H9 (cell line): Measurements from ENCODE around the gene CFAP97D1. TPM values are rescaled to one million over a fixed set of nuclear protein-coding genes. Genes with fewer than 3 reads are reported as not detected.

Experiments used
- DNase-seq: peaks from one replicate; pipeline ENCODE4 v3.0.0-alpha.2; 2017
- H2AFZ ChIP-seq: one replicate; pipeline ENCODE4 v1.6.1; 2013; ENCODE audit warnings: mild to moderate bottlenecking, low read length, control low read depth, moderate library complexity
- H2AK5ac ChIP-seq: 2 replicates; pipeline ENCODE4 v1.6.1; 2013; ENCODE audit warnings: low read length, control low read depth, mixed read lengths; ENCODE audit not compliant: insufficient read length
- H2BK120ac ChIP-seq: one replicate; pipeline ENCODE4 v1.6.1; 2013; ENCODE audit warnings: low read depth, mild to moderate bottlenecking, low read length, control low read depth, inconsistent platforms; ENCODE audit not compliant: poor library complexity, severe bottlenecking
- H2BK12ac ChIP-seq: 2 replicates; pipeline ENCODE4 v1.6.1; 2013; ENCODE audit warnings: low read length, control low read depth, mixed read lengths, low read depth; ENCODE audit not compliant: insufficient read length
- H2BK15ac ChIP-seq: 2 replicates; pipeline ENCODE4 v1.6.1; 2013; ENCODE audit warnings: low read depth, low read length, control low read depth
- H2BK20ac ChIP-seq: one replicate; pipeline ENCODE4 v1.6.1; 2013; ENCODE audit warnings: low read depth, mild to moderate bottlenecking, low read length, control low read depth, inconsistent platforms; ENCODE audit not compliant: poor library complexity, severe bottlenecking
- H2BK5ac ChIP-seq: 2 replicates; pipeline ENCODE4 v1.6.1; 2013; ENCODE audit warnings: low read length, control low read depth, mixed read lengths; ENCODE audit not compliant: insufficient read length
- H3K14ac ChIP-seq: 2 replicates; pipeline ENCODE4 v1.6.1; 2013; ENCODE audit warnings: low read length, control low read depth; ENCODE audit not compliant: insufficient read depth
- H3K18ac ChIP-seq: 2 replicates; pipeline ENCODE4 v1.6.1; 2013; ENCODE audit warnings: low read depth, mild to moderate bottlenecking, mixed read lengths, low read length, control low read depth; ENCODE audit not compliant: insufficient read length
- H3K23ac ChIP-seq: 2 replicates; pipeline ENCODE4 v1.6.1; 2013; ENCODE audit warnings: low read length, control low read depth, mixed read lengths, low read depth; ENCODE audit not compliant: insufficient read length
- H3K23me2 ChIP-seq: 2 replicates; pipeline ENCODE4 v1.6.1; 2013; ENCODE audit warnings: low read depth, mild to moderate bottlenecking, mixed read lengths, low read length, control low read depth; ENCODE audit not compliant: insufficient read length, poor library complexity, severe bottlenecking
- H3K27ac ChIP-seq: 2 replicates; pipeline ENCODE4 v1.5.1; 2013; ENCODE audit warnings: low read length, control low read depth, mixed read lengths, low read depth; ENCODE audit not compliant: insufficient read length
- H3K27me3 ChIP-seq: 2 replicates; pipeline ENCODE4 v1.6.1; 2013; ENCODE audit warnings: low read length, control low read depth, inconsistent platforms; ENCODE audit not compliant: insufficient read depth
- H3K4ac ChIP-seq: 2 replicates; pipeline ENCODE4 v1.6.1; 2013; ENCODE audit warnings: low read depth, mild to moderate bottlenecking, control low read depth, inconsistent platforms, low read length, moderate library complexity
- H3K4me1 ChIP-seq: 2 replicates; pipeline ENCODE4 v1.6.1; 2013; ENCODE audit warnings: low read length, control low read depth, inconsistent platforms; ENCODE audit not compliant: insufficient read depth
- H3K4me2 ChIP-seq: 2 replicates; pipeline ENCODE4 v1.6.1; 2013; ENCODE audit warnings: low read length, control low read depth, mixed read lengths; ENCODE audit not compliant: insufficient read length, insufficient read depth
- H3K56ac ChIP-seq: 2 replicates; pipeline ENCODE4 v1.6.1; 2013; ENCODE audit warnings: low read depth, mild to moderate bottlenecking, mixed read lengths, low read length, control low read depth; ENCODE audit not compliant: insufficient read length
- H3K79me1 ChIP-seq: 2 replicates; pipeline ENCODE4 v1.6.1; 2013; ENCODE audit warnings: low read depth, mild to moderate bottlenecking, moderate library complexity, low read length, control low read depth, inconsistent platforms; ENCODE audit not compliant: insufficient read depth, poor library complexity, severe bottlenecking
- H3K79me2 ChIP-seq: 2 replicates; pipeline ENCODE4 v1.6.1; 2013; ENCODE audit warnings: low read length, control low read depth, inconsistent platforms; ENCODE audit not compliant: insufficient read depth
- H3K9ac ChIP-seq: 2 replicates; pipeline ENCODE4 v1.6.1; 2013; ENCODE audit warnings: low read length, control low read depth, mixed read lengths; ENCODE audit not compliant: insufficient read length; ENCODE audit errors: extremely low read depth
- H3K9me3 ChIP-seq: one replicate; pipeline ENCODE4 v1.6.1; 2013; ENCODE audit warnings: low read depth, low read length, inconsistent platforms; ENCODE audit not compliant: control insufficient read depth
- H3T11ph ChIP-seq: one replicate; pipeline ENCODE4 v1.6.1; 2013; ENCODE audit warnings: mild to moderate bottlenecking, low read length, control low read depth, inconsistent platforms
- H4K20me1 ChIP-seq: one replicate; pipeline ENCODE4 v1.6.1; 2013; ENCODE audit not compliant: control insufficient read depth, insufficient read length, insufficient read depth
- H4K5ac ChIP-seq: 2 replicates; pipeline ENCODE4 v1.6.1; 2013; ENCODE audit warnings: low read depth, mild to moderate bottlenecking, mixed read lengths, low read length, control low read depth; ENCODE audit not compliant: insufficient read length
- H4K8ac ChIP-seq: replicated peaks from 2 replicates; pipeline ENCODE4 v1.6.1; 2013; ENCODE audit warnings: low read length, control low read depth, mixed read lengths, low read depth; ENCODE audit not compliant: insufficient read length
- H4K91ac ChIP-seq: 2 replicates; pipeline ENCODE4 v1.6.1; 2013; ENCODE audit warnings: low read depth, mild to moderate bottlenecking, moderate library complexity, mixed read lengths, low read length, control low read depth; ENCODE audit not compliant: insufficient read length
- H3K27ac Mint-ChIP-seq, 3 experiments: 2 replicates in 2 of 3; 3 replicates in 1 of 3; pipeline ENCODE4 v1.8.0; 2020 to 2021; ENCODE audit warnings: mixed read lengths in 3 of 3, mild to moderate bottlenecking in 1 of 3, moderate library complexity in 1 of 3
- H3K27me3 Mint-ChIP-seq: 2 replicates; pipeline ENCODE4 v1.8.0; 2021; ENCODE audit warnings: low read depth, mild to moderate bottlenecking, moderate library complexity, mixed read lengths
- H3K36me3 Mint-ChIP-seq, 3 experiments: 2 replicates in 2 of 3; 3 replicates in 1 of 3; pipeline ENCODE4 v1.8.0; 2020 to 2021; ENCODE audit warnings: low read depth in 3 of 3, mixed read lengths in 3 of 3; ENCODE audit not compliant: insufficient read depth in 1 of 3
- H3K4me1 Mint-ChIP-seq, 2 experiments: 2 replicates each; pipeline ENCODE4 v1.8.0; 2020; ENCODE audit warnings: mixed read lengths in 2 of 2
- H3K4me3 Mint-ChIP-seq, 2 experiments: 2 replicates in 1 of 2; 3 replicates in 1 of 2; pipeline ENCODE4 v1.8.0; 2020 to 2021; ENCODE audit warnings: mild to moderate bottlenecking in 2 of 2, mixed read lengths in 2 of 2, moderate library complexity in 1 of 2
- H3K9me3 Mint-ChIP-seq, 2 experiments: 2 replicates in 1 of 2; 3 replicates in 1 of 2; pipeline ENCODE4 v1.8.0; 2020; ENCODE audit warnings: mild to moderate bottlenecking in 2 of 2, mixed read lengths in 2 of 2, moderate library complexity in 1 of 2
- WGBS: extraction: QIAGEN DNeasy Blood & Tissue Kit; methylation state at CpG from one replicate; pipeline ENCODE4 v1.1.7; 2013; ENCODE audit warnings: missing lambda C conversion rate, low lambda C conversion rate, mixed read lengths; ENCODE audit not compliant: insufficient read length; ENCODE audit errors: extremely low coverage; 5-methylcytosine and 5-hydroxymethylcytosine counted together
- total RNA-seq: library from RNA; stranded (reverse); gene quantifications from 2 replicates; pipeline ENCODE4 v1.2.1, GENCODE V29; 2021
- TF ChIP-seq, protein P1 (sequence below): fragments of 200-600 bp; sonication (generic); conservative IDR thresholded peaks from 3 replicates; pipeline ENCODE4 v1.8.0; 2021; ENCODE audit warnings: antibody characterized with exemption, mild to moderate bottlenecking

CFAP97D1 gene
- total RNA-seq, 1 experiment from 2014 or later, result not detected

DNA sequence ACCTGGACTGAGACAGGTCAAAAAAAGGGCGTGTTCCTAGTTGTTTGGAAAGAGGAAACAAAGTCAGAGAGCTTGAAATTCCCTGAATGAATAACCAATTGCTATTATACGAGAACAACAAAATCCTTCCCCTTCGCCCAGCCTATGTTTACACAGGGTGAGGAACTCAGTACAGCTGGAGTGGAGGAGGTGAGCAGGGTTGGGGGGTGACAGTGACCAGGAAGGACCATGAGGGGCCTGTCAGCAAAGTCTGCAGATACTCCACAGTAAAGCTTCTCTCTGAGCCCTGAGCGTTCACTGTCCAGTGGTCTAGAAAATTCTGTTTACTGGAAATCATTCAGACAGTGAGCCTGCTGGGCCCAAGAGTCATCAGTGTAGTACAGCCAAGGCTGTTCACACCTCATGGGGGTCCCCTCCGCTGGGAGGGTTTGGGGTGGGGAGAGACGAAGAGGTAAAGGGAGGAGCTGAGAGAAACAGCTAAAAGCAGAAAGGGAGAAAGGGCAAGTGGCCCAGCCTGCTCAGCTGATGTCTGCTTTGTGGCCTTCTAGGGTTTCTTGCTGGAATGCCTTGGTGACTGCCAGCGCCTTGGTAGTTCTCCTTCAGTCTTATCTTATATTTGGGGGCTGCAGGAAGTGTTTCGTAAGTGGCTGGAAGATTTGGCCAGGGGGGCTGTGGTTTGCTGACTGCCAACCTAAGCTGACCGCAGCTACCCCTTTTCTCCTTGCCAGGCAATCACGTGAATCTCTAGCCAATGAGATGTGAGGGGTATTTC lies 7.2 kb upstream of the CFAP97D1 start:
- no peaks in the 10 kb centered on the region for H3K4me1 Mint-ChIP-seq
- Histone ChIP-seq H3K56ac (no peak overlapping the region), H3K4me1 (no peaks in the 10 kb centered on the region), H2BK15ac (no peak overlapping the region), H3K79me2 (no peaks in the 10 kb centered on the region), H3K14ac (no peak overlapping the region), H3K4ac (no peak overlapping the region), H3K9me3 (no peaks in the 10 kb centered on the region), H2BK12ac (no peak overlapping the region), H3K27ac (no peak overlapping the region), H3K9ac (no peak overlapping the region), H2AFZ (no peak overlapping the region), H2AK5ac (no peak overlapping the region), H4K20me1 (no peaks in the 10 kb centered on the region), H2BK120ac (no peak overlapping the region), H3K27me3 (no peaks in the 10 kb centered on the region), H3K23ac (no peak overlapping the region), H2BK20ac (no peak overlapping the region), H3K18ac (no peak overlapping the region), H3K79me1 (no peaks in the 10 kb centered on the region), H3K23me2 (no peaks in the 10 kb centered on the region), H3T11ph (no peak overlapping the region), H4K91ac (no peak overlapping the region), H4K8ac (no peak overlapping the region), H3K4me2 (no peak overlapping the region), H2BK5ac (no peak overlapping the region), H4K5ac (no peak overlapping the region)
- no peak overlapping the region for H3K4me3 Mint-ChIP-seq
- TF ChIP-seq, protein P1, sequence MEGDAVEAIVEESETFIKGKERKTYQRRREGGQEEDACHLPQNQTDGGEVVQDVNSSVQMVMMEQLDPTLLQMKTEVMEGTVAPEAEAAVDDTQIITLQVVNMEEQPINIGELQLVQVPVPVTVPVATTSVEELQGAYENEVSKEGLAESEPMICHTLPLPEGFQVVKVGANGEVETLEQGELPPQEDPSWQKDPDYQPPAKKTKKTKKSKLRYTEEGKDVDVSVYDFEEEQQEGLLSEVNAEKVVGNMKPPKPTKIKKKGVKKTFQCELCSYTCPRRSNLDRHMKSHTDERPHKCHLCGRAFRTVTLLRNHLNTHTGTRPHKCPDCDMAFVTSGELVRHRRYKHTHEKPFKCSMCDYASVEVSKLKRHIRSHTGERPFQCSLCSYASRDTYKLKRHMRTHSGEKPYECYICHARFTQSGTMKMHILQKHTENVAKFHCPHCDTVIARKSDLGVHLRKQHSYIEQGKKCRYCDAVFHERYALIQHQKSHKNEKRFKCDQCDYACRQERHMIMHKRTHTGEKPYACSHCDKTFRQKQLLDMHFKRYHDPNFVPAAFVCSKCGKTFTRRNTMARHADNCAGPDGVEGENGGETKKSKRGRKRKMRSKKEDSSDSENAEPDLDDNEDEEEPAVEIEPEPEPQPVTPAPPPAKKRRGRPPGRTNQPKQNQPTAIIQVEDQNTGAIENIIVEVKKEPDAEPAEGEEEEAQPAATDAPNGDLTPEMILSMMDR, result no peak
- no CpG with 5 or more reads among the region's 10 CpGs for WGBS
- H3K9me3 Mint-ChIP-seq, result no peaks in the 10 kb centered on the region
- H3K27me3 Mint-ChIP-seq, result no peaks in the 10 kb centered on the region
- peaks cover 4 to 61% (median 57%) of the 10 kb centered on the region in 3 experiments for H3K36me3 Mint-ChIP-seq
- no peak for DNase-seq
- peak overlapping the region in 1 of 3 experiments; percentile 70; a peak in 1 of 7 replicates for H3K27ac Mint-ChIP-seq
